ENCODE data around the gene RANBP3.

The RANBP3 gene

DNA sequence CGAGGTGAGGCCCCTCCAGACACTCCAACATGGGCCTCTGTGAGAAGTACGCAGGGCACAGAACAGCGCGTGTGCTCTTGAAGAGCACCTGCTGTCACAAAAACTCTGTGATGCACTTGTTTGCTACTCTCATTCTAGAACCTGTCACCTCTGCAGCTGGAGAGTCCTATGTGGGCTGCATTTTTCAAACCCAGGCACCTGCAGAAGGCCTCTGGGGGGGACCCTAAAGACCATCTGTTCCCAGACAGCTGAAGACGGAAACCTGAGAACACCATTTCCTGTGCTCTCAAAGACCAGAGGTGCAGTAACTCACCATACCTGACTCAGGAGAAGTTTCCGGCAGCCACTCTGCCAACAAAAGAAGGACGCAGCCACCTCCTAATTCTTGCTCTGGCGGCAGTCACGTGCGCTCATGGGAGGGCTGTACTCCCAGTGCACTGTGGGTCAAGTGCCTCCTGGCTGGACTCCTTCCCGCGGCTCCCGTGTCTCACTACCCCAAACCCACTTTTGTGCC, 28.1 kb downstream of the RANBP3 start:
- no peak for DNase-seq (ENCODE audit: low spot score)

DNA sequence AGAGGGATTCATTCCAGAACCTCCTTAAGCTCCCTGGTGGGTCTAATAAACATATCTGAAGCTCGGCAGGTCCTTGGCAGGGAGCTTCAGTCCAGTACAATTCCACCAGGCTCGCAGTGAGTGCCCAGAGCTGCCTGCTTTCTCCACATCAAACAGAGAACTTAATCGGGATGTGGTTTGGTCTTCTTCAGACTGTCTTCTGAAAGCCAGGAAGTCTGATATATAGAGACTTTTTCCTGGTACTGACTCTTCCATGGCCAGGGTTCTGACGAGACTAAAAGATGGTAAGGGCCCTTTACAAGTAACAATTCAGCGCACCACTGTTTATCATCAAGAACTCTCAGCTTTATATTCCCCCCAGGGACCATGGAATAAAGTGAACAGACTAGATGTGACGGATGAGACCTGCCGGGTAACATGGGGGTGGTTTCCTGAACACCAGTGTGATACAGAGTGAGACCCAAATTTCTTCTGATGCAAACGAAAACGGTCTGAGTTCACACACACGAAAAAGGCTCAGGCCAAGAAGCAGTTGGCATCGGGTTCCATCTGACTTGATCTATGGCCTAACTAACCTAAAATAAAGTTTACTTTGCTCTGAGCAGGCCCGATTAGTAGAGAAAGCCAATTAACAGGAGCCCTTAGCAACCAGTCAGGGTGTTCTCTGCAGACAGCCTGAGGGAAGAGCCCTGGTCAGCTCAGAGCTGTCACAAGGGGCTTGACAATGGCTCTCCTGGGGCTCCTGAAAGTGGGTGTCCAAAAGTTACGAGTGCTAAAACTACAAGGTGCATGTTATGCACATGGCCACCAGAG, 29.0 kb downstream of the RANBP3 start:
- DNase-seq (ENCODE audit: low spot score): no peak

DNA sequence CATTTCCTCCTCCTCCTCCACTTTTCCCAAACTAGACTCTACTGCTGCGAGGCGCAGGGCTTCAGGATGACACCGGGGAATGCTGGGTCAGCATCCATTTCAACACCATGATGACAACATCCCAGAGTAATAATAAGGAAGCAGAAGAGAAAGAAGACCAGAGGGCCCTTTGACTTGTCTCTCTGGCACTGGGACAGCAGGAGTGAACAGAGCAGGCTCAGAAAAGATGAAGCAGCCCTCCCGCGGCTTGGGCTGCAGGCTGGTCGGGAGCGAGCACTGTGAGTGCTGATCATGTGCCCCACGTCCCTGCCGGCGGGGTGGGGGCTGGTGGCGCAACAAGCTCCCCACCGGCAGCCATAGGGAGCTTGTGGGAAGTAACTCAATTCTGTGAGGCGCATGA, 30.5 kb downstream of the RANBP3 start:
- DNase-seq (ENCODE audit: low spot score): no peak

DNA sequence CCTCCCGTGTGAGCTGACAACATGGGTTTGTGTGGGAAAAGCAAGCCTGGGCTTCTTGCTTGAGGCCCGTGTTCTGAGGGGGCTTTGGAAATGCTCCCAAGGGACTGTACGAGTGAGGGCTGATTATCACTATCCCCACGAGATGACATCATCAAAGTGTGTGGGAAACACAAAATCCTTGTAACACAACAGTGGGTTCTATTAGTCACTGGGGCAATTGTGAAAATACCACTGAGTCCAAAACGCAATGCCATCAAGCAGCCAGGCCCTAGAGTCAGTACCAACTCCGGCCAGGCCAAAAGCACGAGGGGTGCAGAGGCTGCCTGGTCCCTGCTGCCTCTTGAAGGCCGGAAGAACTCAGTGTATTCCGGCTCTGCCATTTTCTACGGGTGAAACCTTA, 34.3 kb downstream of the RANBP3 start:
- DNase-seq (ENCODE audit: low spot score): no peak

- DNase-seq (ENCODE audit: low spot score): no peak
Measured at GRCh38 chr19:5943045-5943444, 34.9 kb downstream of the RANBP3 start.

DNA sequence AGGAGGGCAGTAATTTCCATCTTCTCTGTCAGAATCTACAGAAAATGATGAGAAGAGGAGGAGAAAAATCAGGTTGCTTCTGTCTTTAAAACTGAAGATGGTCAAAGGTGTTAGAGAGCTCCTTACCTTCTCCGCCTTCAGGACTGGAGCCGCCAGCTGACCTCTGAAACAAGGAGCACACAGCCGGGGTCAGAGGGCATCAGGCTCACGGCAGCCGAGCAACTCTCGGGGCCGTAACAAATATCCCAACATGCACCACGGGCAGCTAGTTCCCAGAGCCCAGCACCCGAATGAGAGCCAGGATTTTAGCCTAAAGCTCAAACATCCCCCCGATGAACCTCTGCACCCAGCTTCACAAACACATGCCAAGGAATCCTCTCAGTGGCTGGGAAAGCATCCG, 36.3 kb downstream of the RANBP3 start:
- DNase-seq (ENCODE audit: low spot score): no peak

DNA sequence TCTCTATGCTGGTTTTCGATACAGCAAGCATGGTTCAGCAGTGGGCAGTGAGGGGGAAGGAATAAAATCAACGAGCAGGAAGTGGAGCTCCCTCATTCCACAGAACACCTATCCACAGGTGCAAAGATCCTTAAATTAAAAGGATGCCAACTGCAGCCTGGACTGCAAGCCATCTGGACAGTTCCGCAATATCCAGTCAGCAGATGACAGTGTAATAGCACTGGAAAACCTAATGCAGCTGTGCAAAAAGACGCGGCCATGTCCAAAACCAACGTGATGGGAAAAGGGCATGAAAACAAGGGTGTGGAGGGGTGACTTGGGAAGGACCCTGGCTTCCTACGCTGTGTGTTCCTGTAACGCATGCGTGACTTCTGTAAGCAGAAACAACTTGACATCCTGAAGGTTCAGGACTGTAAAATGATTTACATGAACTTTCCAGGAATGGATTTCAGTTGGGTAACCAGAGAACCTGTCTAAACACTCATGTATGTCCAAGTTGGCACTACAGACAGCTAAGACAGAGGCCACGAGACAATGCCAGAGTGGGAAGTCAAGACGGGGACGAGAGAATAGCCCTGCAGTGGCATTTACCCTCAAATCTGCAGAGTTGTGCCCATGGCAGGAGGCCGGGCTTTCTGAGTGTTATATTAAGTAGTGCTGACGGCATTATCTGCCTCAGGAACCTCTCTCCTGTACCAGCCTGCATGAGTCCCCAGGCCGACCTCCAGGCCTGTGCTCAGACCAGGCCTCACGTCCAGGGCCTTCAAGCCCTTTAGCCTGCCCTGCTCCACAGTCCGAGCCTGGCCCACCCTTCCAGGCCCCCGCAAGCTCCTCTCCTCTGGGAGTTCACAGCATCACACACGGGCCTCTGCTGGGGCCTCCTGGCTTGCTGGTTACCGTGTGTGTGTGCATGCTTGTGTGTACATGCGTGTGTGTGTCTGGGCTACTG, 37.4 kb downstream of the RANBP3 start:
- DNase-seq (ENCODE audit: low spot score): no peak

- DNase-seq (ENCODE audit: low spot score): no peak
Measured at GRCh38 chr19:5937550-5937949, 40.4 kb downstream of the RANBP3 start.

- DNase-seq (ENCODE audit: low spot score): no peak
Measured at GRCh38 chr19:5936292-5936592, 41.7 kb downstream of the RANBP3 start.

- no peak for DNase-seq (ENCODE audit: low spot score)
Measured at GRCh38 chr19:5935473-5936291, 42.3 kb downstream of the RANBP3 start.

DNA sequence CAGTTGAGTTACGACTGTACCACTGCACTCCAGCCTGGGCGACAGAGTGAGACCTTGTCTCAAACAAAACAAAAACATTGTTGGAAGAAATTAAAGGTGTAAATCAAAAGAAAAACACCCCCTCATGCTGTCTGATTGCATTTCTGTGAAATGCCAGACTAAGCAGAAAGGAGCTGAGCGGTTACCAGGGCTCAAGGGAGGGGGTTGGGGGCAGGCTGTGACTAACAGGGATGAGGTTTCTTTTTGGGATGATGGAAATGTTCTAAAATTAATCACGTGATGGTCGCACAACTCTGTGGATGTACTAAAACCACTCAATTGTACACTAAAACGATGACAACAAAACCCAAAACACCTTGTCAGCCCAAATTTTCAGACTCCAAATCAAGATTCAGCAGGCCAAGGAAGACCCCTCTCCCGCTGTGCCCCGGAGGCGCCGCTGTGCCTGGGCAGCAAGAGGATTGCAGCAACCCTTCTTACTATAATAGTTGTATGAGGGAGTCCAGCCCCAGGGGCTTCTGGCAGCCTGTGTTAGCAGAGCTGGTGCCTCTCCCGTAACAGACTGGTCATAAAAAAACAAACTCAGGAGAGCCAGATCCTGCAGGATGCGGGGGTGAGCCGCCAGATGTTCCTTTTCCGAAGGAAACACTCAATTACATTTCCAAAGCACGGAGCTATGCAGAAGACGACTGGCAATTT, 43.0 kb downstream of the RANBP3 start:
- no peak for DNase-seq (ENCODE audit: low spot score)

DNA sequence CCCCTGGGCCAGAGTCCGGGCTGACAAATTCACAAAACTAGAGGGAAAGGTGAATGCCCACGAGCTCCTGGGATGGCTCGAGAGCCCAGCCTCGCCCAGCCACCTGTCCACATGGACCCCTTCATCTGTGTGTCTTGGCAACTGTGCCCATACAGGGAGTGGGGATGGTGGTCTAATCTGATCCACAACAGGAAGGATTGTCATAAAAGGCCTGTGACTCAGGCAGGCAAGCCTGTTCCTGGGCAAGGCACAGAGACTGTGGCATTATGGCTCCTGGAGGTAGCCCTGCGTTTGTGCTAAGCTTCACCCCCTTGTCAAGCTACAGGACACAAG, 43.9 kb downstream of the RANBP3 start:
- no peak for DNase-seq (ENCODE audit: low spot score)

DNA sequence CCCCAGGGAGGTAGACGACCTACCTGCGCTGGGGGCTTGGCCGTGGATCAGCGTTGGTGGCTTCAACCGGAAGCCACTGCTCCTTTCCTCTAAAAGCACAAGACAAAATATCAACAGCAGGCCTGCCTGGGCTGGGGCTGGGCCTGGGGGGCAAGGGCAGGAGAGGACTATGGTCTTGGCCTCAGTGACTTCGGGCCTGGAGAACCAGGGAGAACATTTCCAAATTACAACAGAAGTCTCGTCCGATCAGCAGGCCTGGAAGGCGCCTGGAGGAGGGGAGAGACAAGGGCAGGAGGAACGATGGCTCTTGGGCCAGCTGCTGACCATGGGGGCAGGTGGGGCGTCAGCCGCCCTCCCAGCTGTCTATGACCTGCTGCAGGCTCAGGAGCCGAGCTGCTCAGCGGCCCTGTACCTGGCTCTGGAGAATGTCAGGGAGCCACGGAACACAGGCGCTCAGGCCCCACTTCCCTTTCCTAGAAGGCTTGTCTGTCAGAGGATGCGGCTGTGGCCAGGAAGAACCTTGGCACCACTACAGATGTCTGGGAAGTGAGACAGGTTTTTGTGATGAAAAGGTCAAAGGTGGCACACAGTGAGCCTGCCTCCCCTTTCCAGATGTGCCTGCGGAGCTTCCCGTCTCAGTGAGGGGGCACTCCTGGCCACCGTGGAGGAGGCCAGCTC, 44.4 kb downstream of the RANBP3 start:
- DNase-seq (ENCODE audit: low spot score): no peak

- DNase-seq (ENCODE audit: low spot score): no peak
Measured at GRCh38 chr19:5932609-5933262, 45.2 kb downstream of the RANBP3 start.

DNA sequence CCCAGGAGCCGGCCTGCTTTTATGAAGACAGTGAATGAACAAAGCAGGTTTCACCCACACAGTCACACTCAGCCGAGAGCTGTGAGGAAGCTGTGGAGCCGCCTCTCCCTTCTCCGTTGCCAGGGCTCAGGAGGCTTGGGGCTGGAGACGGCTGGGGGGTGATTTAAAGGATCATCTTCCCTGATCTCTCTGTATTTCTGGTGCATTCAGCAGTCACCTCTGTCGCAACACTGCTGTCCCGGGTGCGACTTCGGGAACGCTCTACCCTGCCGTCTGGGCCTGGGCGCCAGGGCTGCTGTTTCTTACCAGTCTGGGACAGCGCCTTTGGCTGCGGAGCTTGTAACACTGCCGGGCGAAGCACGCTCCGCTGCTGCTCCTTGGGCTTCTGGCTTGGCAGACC, 45.8 kb downstream of the RANBP3 start:
- no peak for DNase-seq (ENCODE audit: low spot score)

- DNase-seq (ENCODE audit: low spot score): no peak
Measured at GRCh38 chr19:5931251-5931650, 46.7 kb downstream of the RANBP3 start.

- no peak for DNase-seq (ENCODE audit: low spot score)
Measured at GRCh38 chr19:5929625-5930024, 48.3 kb downstream of the RANBP3 start.

- no peak for DNase-seq (ENCODE audit: low spot score)
Measured at GRCh38 chr19:5929179-5929578, 48.8 kb downstream of the RANBP3 start.

- DNase-seq (ENCODE audit: low spot score): peak; percentile 70
Measured at GRCh38 chr19:5927441-5927821, 50.5 kb downstream of the RANBP3 start.

- no peak for DNase-seq (ENCODE audit: low spot score)
Measured at GRCh38 chr19:5926641-5927440, 51.1 kb downstream of the RANBP3 start.
